HEK293T (cell line): ENCODE results near the gene NAPG.

Experiments used
- CTBP1 ChIP-seq: fragments of 450-650 bp; IDR thresholded peaks from 2 replicates; pipeline ENCODE4 v1.6.1; 2016; ENCODE audit warnings: borderline replicate concordance
- FOXK2 ChIP-seq: fragments of 450-650 bp; IDR thresholded peaks from 2 replicates; pipeline ENCODE4 v1.6.1; 2016; ENCODE audit warnings: mild to moderate bottlenecking
- FOXM1 ChIP-seq: fragments of 450-650 bp; IDR thresholded peaks from 2 replicates; pipeline ENCODE4 v1.6.1; 2017; ENCODE audit warnings: mild to moderate bottlenecking, borderline replicate concordance
- NFRKB ChIP-seq: fragments of 450-650 bp; IDR thresholded peaks from 2 replicates; pipeline ENCODE4 v1.6.1; 2016; ENCODE audit warnings: mild to moderate bottlenecking, moderate library complexity
- SP1 ChIP-seq: fragments of 450-650 bp; IDR thresholded peaks from 2 replicates; pipeline ENCODE4 v1.6.1; 2017

- TF ChIP-seq FOXM1 (no peak), CTBP1 (no peak), FOXK2 (no peak), SP1 (no peak), NFRKB (no peak)
Measured at GRCh38 chr18:10500038-10500437, 25.8 kb upstream of the NAPG start.
